Medulla oblongata (tissue), 1 donor: Measurements from ENCODE around the gene ITPRIPL1.
"Not testable (repeated sequence)": the region's sequence is repeated elsewhere in the genome, so short reads cannot be mapped to it uniquely, and the experiment has no call there.

Source experiments
- DNase-seq: peaks from one replicate; pipeline ENCODE4 v3.0.0-alpha.2; 2015; ENCODE audit errors: extremely low spot score

Gene ITPRIPL1

DNA sequence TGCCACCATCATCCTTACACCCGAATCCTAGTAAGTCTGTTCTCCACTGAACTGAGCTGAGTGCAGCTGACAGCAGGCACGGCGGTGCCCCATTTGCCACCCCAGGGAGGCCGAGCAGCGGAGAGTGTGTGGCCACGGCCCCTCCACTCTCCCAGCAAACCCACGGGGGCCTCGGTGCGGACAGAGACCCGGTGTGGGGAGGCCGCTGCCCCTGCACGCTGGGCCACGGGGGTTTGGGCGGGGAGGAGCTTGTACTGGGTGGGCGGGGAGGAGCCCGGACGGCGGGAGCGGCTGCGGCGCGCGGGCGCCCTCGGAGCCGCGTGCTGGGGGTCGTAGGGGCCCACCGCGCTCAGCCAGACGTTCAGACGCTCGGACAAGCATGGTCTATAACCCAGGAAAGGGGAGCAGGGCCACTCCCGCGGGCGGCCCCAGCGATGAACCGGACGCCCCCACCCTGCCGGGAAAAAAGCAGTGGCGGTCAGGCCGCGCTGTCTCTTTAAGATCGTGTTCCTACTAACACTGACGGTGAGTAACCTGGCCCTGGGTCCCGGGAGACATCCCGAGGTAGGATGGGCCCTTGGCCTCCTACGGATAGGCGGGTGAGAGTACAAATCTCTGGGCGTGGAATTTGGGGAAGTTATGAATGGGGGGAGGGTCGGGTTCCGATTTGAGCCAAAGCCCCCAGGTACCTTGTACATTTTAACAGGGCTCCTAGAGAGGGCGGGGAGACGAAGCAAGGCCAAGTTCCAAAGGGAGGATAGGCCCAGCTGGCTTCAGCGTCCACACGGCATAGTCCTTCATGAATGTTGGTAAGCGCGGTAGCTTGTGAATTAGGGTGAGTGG is at the start of gene ITPRIPL1:
Gene ITPRIPL1 (plus strand): TSS at position 277 of the 843 bp plus-strand sequence. CDS start 523 bp downstream, at position 800.
- no peak for DNase-seq

GRCh38 chr2:96276787-96277499 is 48.2 kb upstream of the ITPRIPL1 start:
- no peak for DNase-seq

GRCh38 chr2:96287273-96287856 is 37.8 kb upstream of the ITPRIPL1 start:
- no peak for DNase-seq

DNA sequence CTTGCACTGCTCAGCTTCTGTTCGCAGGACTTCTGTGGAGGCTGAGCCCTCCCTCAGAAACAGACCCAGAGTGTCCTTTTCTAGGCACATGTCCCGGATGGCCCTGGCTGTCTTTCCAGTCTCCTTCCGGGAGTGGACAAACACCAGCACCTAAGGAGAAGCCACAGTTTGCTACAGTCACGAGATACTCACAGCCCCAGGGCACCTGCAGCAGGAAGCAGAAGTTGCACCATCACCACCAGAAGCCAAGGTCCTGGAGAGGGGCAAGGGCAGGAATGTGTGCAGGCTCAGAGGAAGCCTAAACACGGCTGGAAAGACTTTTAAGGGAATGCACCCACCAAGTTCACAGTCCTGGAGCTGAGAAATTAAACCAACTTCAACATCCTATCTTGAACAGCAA is 33.4 kb upstream of the ITPRIPL1 start:
- no peak for DNase-seq

DNA sequence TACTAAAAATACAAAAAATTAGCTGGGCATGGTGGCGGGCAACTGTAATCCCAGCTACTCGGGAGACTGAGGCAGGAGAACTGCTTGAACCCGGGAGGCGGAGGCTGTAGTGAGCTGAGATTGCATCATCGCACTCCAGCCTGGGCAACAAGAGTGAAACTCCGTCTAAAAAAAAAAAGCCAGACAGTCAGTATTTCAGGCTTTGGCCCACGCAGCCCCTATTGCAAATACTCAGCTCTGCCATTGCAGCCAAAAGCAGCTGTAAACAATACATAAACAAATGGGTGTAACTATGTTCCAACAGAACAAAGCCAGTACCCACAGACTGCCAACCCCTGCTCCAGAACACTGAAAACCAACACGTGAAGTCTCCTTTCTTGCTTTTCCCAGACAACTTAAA is 30.8 kb upstream of the ITPRIPL1 start:
- DNase-seq = not testable (repeated sequence)

DNA sequence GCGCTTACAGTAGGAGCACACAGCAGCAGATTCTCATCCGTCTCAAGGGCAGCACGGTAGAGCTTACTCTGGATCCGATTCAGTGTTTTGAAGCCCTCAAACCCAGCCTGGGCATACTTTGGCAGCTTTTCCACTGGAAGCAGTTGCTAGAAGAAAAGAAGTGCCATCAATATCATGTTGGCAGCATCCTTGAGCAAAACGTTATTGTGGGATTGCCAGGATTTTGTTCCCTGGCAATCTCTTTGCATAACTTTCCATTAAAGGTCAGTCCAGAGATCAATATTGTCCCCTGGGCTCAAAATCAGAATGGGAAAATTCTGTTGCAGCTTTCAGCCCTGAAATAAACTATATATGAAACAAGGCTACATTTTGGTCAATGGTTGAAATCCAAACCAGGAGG is 28.2 kb upstream of the ITPRIPL1 start:
- no peak for DNase-seq

DNA sequence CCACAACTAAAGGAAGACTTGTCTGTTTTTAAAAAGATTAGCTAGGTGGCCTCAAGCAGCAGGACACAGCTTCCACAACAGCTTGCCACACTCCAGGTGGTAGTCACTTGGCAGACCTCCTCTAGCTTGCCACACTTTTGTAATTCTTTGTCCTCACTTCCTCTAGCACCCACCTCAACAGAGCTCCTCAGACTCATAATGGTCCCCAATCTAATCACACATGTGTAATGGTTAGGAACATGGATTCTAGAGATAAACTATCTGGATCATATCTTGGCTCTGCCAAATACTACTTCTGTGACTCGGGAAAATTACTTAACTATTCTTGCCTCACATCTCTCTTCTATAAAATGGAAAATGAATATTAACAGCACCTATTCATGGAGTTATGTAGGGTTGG is 23.3 kb upstream of the ITPRIPL1 start:
- no peak for DNase-seq

DNA sequence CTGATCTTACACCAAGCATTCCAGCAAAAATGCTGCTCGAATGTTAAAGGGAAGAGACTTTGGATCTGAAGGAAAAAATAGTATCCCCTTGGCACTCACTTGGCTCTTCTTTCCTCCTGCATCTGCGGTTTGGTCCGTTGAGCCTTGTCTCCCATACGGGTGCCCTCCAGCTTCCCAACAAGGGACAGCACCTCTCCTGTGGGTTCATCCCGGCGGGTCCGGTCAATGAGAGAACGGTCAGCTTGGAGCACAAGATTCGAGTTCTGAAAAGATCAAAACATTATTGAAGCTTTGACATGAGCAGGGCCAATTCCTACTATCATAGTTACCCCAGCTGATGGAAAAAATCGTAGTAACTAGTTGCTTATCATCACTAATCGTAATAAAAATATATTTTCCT is 20.5 kb upstream of the ITPRIPL1 start:
- DNase-seq = no peak

DNA sequence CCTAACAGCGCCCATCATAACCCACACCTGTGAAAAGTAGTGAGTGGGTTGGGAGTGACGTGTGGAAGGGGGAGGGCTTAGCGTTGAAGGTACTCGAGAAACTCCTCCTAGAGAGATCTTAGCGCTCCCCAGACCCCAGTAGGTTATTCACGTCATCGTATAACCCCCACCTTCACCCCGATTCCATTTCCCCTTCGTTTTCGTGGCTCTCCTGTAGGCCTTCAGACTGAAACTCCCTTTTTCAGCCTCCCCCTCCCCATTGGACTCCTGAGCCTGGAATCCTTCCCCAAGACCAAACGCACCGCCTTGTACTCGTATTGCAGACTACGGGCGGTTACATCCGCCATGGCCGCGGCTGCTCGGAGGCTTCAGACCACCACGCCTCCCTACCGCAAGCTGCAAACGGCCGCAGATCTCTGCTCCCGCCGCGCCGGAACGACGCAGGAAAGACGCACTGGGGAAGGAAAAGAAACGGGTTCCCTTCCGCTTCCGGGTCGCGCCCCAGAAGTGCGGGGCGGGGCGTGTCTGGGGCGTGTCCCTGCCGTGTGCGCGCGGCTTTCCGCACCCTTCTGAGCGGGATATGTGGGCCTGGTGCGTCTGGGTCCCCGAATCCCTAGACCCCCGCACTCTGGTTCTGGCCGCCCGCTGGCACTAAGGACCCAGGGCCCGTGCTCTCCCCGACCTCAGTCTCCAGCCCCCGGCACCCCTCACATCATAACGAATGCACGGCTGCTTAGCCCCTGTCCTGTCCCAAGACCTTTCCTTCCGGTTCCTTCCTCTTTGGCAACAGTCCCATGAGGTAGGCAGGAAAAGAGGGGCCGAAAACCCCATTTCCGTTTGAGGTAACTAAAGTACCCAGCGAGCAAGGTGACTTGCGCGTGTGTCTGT is 19.8 kb upstream of the ITPRIPL1 start, which contains the start of gene SNRNP200:
Gene SNRNP200 (minus strand): TSS at position 456 of the 888 bp plus-strand sequence. CDS start 109 bp downstream, at position 347.
- DNase-seq = peak; percentile 89

DNA sequence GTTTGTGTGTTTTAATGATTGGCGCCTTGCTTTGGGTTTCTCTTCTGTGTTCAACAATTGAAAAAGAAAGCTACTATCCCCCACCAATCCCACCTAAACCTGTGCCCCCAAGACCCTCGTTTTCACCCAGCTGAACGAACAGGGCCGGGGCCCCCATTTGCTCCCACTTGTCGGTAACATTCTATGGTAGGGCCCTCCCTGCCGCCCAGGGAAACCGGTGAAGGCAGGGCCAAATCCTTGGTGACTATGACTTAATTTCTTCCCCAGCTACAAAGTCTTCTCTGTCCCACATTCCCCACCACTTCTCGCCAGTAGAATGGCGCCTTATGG is 19.2 kb upstream of the ITPRIPL1 start:
- no peak for DNase-seq

- peak; percentile 8 for DNase-seq
Observed at GRCh38 chr2:96306370-96306769, 18.7 kb upstream of the ITPRIPL1 start.

DNA sequence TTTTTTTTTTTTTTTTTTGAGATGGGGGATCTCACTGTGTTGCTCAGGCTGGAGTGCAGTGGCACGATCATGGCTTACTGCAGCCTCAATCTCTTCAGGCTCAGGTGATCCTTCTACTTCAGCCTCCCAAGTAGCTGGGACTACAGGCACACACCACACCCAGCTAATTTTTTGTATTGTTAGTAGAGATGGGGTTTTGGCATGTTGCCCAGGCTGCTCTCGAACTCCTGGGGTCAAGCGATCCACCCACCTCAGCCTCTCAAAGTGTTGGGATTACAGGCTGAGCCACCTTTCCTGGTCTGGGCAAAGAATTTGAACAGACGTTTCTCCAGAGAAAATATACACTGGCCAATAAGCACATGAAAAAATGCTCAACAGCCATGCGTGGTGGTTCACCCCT is 16.9 kb upstream of the ITPRIPL1 start:
- no peak for DNase-seq

GRCh38 chr2:96315005-96315399 is 10.1 kb upstream of the ITPRIPL1 start:
- no peak for DNase-seq

DNA sequence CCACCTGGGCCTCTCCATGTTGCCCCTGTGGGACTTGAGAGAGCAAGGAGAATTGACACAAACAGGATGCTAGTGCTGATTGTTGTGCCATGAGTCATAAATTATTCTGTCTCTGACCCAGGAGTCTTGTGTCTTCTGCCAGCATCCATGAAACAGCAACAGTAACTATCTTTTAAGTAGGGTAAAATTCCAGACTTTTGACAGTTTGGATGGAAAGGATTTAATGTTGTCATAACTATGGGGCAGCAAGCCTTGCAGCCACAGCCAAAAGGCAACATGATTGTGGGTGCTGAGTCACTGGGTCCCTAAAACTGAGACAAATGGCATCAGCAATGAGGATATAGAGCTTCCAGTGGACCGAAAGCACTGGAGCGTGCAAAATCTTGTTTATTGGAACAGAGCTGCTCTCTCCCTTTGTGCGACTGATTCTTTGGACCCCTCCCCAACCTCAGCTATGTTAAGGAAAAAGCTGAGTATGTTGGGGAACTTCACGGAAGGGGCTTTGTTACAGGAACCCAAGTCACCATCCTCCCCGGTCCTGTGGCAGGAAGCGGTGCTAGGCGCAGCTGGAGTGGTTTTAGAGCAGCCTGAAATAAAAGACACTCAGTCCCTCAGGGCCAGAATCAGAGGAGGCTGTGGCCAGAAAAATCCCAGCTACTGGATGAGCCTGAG is 9.6 kb upstream of the ITPRIPL1 start:
- peak; percentile 25 for DNase-seq

DNA sequence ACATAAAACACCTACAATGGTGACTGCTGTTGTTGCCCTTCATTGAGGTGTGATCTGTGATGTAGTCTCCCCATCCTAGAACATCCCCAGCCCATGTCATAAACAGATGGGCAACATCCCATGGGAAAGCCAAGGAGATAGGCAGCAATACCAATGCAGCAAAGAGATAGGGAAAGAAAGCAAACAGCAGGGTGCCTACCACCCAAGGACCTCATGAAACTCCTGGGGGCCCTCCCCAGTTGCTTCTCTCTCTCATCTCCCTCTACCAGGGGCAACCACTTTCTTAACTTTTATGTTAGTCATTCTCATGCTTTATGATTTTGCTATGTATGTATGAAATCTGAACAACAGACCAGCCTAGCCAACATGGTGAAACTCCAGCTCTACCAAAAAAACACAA is 8.1 kb upstream of the ITPRIPL1 start:
- no peak for DNase-seq

DNA sequence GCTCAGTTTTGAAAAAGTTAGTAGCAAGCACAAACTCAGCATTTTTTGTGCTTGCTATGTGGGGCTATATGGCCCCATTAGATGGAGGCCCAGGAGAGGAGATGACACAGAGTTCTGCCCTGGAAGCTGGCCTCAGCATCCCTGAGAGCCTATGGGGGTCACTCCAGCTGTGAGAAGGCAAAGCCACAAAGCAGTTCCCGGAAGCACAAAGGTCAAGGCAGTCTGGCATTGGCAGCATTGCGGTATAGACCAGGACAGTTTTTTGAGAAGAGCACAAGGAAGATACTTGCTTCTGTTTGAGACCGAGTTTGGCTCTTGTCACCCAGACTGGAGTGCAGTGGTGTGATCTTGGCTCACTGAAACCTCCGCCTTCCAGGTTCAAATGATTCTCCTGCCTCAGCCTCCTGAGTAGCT is 7.5 kb upstream of the ITPRIPL1 start:
- DNase-seq = no peak

DNA sequence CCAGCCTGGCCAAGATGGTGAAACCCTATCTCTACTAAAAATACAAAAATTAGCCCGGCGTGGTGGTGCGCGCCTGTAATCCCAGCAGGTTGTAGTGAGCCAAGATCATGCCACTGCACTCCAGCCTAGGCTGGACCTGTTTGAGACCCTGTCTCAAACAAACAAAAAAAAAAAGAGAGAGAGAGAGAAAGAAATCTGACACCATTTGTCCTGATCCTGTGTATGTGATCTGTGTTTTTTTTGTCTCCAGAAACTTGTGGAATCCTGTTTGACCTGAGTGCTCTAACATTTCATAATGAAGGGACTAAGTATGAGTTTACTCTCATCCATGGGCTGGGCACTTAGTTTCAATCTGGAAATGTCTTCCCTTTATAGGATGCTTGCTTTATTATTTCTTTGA is 6.4 kb upstream of the ITPRIPL1 start:
- no peak for DNase-seq

DNA sequence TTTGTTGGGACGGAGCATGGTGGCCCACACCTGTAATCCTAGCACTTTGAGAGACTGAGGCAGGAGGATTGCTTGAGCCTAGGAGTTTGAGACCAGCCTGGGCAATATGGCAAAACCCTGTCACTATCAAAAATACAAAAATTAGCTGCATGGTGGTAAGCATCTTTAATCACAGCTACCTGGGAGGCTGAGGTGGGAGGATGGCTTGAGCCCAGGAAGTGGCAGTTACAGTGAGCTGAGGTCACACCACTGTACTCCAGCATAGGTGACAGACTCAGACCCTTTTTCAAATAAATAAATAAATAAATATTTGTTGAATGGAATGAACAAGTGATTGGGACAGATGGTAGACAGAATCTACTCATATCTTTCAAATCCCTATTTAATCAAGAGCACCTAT is 5.7 kb upstream of the ITPRIPL1 start:
- no peak for DNase-seq

- DNase-seq = no peak
Observed at GRCh38 chr2:96320326-96320725, 4.8 kb upstream of the ITPRIPL1 start.

DNA sequence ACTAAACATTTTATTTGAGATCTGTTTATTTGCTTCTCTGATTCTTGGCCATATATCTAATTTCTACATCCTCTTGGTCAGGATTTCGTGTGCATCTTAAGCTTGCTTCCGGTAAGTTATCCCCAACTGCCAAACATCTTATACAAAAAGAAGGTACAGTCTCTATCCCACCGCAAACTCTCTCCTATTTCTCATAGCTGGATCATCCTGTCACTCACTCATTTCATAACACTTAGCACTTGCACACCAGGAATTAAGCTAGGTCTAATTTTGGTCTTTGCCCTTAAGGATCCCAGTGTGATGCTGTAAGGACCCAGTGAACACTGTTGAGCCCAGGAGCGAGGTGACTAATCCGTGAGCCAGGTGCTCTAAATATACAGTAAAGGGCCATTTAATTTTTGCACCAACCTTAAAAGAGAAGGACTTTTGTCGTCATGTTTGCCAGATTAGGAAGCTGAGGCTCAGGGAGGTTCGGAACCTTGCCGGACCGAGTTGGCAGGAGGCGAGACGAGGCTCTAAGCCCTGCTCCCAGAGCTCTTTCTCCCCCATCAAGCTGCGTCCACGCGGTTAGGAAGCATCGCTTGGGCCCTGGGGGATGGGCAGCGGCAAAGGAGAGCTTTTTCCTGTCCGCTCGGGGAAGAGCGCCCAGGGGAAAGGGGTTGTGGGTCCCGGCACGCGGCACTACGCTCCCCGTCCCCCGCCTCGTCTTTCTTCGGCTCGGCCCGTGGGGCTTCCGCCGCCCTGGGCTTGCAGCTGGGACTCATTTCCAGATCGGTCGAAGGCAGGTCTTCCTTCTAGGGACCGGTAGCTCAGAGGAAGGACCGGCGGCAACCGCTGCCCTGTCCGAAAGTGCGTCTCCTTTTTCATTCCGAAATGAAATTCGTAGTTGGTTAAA is 4.1 kb upstream of the ITPRIPL1 start:
- peak; percentile 38 for DNase-seq
